DMS 273 treated with DMSO at 0.1 percent for 48 hours (cell line): Measurements from ENCODE around the gene SNCAIP.
"Not testable (repeated sequence)": the region's sequence is repeated elsewhere in the genome, so short reads cannot be mapped to it uniquely, and the experiment has no call there.

Source experiments
- DNase-seq: peaks from one replicate; lab custom pipeline; 2025; lab: John Stamatoyannopoulos, UW

The SNCAIP gene

DNA sequence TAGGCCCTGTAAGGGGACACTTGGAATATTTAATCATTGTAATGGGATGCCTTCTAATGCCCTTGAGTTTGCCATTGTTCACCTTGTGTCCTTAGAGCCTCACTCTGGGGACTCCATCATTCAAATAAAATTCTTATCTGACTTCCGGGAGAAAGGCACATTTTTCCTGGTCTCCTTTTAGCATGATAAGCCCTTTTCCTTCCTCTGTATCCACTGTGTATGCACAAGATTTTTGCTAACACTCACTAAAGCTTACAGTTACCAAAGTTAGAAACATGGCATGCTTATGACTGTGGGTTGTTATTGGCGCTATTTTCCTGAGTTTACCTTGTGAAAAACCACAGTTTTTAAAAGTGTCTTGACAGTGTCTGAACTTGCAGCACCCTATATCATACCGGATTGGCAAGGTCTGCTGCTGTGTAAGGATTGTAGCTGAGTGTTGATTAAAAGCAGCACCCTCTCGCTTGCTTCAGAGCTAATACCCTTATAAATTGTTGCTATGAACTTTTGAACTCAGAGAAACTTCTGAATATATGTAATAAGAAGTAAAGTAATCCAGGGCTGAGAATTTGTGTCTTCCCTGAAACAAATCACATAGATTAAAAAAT lies 46.4 kb downstream of the SNCAIP start:
- no peak for DNase-seq

DNA sequence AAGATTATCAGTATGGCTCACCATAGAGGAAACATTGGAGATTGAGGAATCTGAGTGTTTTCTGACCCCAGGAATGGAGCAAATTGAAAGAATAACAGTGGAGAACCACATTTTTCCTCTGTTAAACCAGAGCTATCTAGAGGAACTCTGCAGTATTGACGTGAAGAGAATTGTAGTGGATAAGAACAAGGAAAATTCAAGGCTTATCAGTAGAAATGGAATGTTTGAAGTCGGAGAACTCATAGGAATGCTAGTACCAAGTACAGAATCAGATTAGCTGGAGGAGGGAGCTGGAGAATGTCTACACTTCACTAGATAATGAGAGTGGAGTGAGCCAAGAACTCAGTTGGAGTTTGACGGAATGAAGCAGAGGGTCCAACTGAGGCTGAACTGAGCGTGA lies 50.3 kb downstream of the SNCAIP start:
- DNase-seq = no peak

DNA sequence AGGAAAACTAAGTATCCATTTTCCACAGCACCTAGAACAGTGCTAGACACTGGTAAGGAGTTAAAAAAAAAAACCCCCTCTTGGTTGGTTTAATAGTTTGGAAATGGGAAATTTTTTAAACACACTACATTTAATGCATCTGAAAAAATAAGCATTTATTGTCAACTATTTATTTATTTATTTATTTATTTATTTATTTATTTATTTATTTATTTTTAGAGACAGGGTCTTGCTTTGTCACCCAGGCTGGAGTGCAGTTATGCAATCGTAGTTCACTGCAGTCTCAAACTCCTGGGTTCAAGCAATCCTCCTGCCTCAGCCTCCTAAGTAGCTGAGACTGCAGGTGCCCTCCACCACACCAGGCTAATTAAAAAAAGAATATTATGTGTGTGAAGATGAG lies 51.6 kb downstream of the SNCAIP start:
- DNase-seq = no peak

DNA sequence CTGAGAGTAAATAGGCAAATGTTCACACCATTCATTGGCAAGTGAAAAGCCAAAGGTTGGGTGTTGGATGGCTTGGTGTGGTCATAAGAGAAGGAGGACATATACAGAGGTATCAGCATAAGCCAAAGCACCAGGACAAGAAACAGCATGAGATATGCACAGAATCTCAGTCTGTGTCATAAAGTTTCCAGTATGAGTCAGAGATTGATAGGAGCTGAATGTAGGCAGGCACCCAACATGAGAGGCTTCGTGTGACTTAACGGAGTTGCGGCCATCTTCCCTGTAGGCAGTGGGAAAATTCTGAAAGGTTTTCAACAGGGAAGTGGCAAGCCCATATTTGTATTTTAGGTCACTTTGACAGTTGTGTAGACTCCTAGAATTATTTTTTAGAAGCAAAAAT lies 54.5 kb downstream of the SNCAIP start:
- no peak for DNase-seq

DNA sequence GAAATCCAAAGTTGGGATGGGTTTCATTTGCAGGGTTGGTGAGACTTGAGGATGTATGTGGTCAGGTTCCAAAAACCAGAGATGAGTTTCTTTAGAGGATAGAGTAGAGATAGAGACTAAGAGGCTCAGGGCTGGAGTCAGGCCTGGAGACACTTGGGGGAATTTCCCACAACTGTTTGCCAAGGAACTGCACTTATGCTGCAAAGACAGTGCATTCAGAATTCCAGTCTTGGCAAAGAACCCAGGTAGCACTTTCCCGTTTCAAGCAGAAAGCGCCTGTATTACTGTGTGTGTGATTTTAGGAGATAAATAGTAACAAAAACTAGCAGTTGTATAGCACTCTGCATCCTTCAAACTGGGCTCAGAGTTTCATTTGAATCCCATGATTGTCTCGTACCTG lies 55.4 kb downstream of the SNCAIP start:
- DNase-seq = no peak

DNA sequence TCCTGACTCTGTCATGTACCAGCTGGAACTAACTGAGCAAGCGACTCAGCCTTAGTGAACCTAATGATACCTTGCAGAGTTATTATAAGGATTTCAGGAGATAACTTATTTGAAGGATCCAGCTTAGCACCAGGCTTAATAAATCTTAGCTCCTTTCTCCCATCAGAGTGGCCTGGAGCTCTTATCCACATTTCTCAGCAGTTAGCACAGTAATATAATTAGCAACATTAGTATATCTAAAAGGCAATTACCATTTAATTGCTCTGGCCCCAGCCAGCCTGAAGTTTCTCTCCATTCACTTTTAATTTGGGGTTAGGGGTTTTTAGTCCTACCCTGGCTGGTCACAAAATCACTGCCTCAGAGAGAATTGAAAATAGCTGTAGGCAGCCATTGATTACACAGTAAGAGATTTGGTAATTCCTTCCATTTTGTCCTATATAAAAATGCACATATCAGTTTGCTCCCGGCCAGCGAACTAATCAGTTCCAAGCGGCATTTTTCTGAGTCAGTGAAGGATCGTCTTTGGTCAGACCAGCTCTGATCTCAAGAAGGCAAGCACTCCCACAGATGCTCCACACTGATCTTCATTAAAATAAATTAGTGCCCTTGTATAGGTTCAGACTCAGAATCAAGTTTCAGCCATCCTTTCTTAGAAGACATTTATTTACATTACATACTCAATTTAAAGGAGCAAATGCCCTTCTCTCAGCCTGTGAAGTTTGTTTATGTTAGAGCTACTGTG lies 56.6 kb downstream of the SNCAIP start:
- DNase-seq = no peak

DNA sequence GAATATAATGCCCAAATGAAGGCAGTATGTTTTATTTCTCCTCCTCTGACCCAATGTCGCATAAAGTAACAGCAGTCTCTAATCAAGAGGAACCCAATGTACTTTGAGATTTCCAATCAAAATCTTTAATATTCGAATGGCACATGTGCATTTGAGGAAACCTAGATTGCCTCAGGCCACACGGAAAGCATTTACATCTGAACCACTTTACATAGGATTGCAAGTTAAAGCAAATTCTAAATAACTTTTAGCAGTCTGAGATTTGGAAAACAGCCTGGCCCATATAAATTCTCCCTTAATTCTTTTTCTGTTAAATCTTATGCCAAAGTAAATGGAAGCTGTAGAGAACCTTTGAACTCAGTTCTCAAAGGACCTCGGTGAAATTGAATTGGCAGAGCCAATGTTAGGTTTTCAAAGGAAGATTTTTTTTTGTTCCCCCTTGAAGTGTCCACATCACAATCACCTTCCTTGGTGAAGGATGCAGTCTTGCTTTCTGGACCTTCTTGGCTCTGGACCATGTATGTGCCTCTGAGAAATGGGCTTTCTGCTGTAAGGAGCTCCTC lies 57.3 kb downstream of the SNCAIP start:
- no peak for DNase-seq

DNA sequence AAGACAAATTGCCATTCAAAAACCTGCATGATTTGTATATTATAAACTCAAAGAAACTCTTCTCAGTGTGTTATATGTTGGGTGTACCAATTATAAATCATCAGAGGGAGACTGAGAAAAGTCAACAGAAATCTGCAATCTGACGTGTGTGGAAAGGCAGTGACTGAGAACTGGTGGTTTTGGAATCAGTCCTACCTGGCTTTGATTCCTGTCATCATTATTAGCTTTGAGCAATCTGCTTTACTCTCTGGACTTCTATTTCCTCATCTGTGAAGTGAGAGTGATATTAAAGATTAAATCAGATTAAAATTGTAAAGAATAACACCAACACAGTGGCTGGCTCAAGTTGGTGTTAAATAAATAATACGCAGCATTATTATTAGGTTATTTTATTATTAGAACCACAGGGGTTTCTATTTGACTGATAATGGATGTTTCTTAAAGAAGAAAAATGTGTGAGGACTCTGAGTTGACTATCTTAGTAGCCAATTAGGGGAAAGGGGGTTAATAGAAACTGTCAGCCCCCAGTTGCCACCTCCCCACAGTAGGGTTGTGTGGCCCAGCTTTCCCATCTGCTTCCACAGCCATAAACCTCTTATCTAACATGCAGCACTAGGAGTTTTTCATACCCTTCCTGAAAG lies 59.6 kb downstream of the SNCAIP start:
- DNase-seq = no peak

DNA sequence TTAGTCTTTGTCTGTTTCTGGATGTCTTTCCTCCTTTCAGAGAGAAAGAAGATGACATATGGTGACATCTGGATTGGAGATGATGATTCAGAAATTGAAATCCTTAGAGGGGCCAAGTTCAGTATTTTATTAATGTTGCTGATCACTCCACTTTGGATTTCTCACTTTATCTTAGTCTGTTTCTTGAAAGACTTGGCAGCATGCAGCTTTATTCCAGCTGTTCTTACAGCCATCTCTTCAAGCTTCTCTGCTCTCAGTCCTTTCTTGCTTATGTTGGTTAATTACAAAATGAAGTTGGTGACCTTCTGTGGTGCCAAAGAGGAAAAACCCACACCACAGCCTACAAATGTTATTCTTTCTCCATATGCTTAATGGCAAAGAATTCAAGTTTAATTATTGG lies 62.1 kb downstream of the SNCAIP start:
- no peak for DNase-seq

DNA sequence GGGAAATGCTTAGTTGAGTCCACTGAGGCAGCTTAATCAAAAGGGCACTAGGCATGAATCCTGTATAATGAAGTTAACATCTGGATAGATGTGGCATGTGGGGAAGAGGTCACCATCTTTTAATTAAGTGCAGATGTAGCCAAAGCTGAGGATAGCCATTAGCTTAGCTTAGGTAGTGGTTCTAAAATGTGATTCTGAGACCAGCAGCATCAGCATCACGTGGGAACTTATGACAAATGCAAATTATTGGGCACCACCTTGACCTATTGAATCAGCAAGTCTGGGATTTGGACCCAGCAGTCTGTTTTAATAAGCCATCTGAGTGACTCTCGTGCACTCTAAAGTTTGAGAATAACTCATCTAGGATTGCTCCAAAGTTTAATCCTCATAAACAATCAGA lies 63.8 kb downstream of the SNCAIP start:
- DNase-seq = no peak

DNA sequence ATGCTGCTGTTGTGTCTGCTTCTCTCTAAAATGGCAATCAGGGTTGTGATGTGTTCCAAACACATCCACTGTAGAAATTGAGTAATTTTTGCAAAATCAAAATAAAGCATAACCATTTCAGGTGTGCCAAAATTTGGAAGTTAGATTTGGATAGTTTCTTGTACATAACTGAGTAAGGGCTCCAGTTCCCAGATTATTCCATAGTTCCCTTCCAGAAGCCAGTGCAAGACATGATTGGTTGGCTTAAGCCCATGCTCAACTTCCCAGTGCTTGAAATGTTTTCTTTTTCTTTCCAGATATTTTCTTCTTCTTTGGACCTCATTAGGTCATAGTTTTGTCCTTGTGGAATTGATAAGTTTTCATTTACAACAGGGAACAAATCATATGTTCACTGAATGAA lies 64.2 kb downstream of the SNCAIP start:
- DNase-seq = no peak

DNA sequence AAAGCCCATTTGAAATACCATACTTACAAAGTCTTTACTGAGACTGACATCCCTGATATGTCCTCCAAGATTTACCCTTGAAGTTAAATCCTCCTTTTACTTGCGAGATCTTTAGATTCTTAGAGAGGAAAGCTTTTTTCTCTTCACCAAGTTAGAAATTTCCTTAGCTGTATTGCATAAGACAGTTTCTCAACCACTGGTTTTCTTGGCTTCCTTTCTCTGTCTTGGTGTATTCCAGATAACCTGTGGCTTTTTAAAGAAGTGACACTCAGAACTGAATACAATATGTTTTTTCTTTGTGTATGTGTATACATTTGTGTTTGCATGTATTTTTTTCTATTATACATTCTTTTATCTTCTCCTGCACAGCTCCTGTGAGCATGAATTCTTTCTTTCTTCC lies 65.0 kb downstream of the SNCAIP start:
- no peak for DNase-seq

DNA sequence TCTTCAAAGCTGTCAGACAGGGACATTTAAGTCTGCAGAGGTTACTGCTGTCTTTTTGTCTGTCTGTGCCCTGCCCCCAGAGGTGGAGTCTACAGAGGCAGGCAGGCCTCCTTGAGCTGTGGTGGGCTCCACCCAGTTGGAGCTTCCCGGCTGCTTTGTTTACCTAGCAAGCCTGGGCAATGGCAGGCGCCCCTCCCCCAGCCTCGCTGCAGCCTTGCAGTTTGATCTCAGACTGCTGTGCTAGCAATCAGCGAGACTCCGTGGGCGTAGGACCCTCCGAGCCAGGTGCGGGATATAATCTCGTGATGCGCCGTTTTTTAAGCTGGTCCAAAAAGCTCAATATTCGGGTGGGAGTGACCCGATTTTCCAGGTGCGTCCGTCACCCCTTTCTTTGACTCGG lies 70.9 kb downstream of the SNCAIP start:
- not testable (repeated sequence) for DNase-seq

DNA sequence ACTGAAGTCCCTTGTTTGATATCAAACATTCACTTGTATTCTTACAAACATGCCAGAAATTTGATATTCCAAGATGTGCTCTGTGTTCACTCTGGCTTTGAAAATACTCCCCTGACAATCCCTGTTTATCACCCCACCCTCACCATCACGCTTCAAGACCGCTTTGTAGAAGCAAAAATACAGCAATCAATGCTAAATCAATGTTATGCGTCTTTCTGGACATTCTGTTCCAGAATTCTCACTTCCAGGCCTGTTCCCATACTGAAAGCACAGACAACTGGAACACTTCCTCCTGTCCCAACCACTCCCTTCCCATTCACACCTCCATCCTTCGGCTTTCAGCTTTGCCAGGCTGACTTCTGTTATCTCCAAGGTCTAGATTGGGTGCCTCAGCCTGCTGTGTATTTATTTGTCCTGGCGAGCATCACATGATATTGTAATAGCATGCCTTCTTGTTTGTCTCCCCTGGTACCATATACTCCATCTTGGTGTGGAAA lies 72.8 kb downstream of the SNCAIP start:
- no peak for DNase-seq

DNA sequence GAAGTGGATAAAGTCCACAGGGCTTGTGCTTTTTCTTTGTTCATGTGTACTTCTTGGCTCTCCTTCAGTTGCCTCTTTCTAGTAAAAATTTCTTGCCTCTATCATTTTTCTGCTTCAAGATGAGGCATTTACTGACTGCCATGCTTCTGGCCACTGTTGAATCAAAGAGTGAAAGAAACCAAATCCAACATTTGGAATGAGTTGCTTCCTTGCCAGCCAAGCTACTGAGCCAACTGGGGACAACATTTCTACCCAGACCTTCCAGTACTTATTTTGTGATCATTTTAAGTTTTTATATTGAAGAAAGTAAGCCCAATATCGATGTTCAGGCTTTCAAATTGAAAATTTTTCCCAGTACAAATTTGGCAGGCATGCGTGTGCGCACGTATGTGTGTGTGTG lies 73.2 kb downstream of the SNCAIP start:
- DNase-seq = no peak

DNA sequence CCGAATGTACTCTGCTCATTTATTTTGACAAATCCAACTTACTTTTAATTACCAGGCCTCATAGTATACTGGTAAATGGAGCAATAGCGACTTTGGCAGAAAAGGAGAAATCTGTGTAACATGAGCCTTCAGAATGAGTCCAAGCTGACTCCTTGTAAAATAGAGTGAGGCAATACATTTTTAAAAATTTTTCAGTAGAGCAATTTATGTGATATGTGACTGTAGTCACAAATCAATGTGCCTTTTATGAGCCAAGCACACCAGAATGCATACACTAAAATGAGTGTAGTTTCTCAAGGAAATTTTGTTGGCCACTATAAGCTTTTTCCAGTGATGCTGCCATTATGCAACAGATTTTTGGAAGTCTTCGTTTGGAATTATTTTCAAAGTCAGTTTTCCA lies 73.8 kb downstream of the SNCAIP start:
- DNase-seq = no peak

DNA sequence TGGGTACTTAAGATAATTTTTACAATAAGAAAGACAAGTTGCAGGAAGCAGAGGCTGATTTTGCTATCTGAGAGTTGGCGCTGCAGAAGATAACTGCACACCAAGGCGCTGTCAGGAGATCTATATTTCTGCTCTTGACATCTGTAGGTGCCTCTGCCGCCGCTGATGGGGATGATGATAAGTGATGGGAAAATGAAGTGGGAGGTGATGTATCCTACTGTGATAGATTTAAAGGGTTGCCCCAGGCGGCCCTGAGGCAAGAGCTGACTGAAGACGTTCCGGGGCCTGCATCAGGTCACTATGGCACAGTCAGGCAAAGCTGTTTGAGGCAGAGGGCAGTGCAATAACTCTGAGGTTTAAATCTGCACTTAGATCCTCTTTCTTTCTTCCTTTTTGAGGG lies 78.1 kb downstream of the SNCAIP start:
- DNase-seq = no peak

DNA sequence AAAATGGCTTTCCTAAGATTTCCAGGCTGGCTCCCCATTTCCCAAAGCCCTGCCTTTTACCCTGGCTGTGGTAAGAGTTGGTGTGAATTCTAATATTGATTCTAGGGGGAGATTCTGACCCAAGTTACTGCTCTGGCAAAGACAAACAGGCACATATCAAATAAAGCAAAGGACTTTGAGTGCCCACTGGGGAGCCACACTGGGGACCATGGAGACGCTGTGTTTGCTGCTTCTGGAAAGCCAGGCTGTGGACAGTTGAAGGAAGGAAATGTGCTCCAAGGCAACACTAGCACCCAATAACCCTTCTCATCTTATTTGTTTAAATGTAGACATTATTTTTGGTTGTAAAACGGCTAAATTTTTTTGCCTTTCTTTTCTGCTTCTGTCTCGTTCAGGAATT lies 78.7 kb downstream of the SNCAIP start:
- no peak for DNase-seq

DNA sequence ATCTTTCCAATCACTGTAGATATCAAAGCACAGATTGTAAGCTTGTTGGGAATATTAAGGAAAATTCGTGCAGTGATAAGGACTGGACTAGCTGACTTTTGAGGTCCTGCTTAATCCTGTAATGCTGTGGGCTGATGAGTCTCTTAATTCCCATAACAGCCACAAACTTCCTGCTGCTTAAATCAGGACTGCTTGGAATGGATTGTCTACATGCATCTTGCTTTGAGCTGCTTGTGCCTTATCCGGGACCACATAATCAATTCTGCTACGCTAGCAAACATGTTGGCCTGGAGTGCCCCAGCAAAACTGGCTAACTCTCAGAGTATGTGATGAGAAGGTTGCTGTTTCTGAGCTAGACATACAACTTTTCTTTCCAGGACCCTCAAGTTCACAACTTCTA lies 79.6 kb downstream of the SNCAIP start:
- no peak for DNase-seq

DNA sequence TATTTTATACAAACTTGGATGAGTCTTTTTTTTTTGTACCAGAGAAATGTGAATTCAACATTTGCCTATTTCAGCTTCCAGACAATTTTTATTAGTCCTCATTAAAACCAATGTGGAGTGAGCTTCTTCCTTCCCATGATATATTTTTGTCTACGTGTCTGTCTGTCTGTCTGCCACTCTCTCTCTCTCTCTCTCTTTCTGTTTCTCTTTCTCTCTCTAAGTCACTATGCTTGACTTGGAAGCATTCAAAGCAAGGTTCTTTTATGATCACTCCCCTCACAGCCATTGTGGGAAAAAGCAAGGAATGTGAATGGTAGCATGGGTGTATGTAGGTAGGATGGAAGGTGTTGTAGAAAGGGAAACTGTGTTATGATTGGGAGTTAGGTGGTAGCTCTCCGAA lies 80.2 kb downstream of the SNCAIP start:
- no peak for DNase-seq

DNA sequence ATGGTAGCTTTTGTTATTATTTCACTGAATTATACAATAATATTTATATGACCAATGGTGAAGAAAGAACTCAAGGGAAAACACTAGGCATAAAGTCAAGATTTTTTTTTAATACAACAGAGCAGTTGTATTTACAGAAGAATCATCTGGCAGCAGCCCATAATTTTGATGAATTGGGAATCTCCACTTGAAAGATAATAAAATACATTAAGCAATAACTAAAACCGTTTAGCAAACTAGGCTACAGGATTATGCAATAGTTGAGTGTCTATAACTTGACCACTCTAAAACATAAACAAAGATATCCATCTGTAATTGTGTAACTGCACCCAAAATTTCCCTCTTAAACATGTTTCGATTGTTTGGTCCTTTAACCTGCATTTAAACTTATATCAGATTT lies 80.8 kb downstream of the SNCAIP start:
- DNase-seq = no peak

DNA sequence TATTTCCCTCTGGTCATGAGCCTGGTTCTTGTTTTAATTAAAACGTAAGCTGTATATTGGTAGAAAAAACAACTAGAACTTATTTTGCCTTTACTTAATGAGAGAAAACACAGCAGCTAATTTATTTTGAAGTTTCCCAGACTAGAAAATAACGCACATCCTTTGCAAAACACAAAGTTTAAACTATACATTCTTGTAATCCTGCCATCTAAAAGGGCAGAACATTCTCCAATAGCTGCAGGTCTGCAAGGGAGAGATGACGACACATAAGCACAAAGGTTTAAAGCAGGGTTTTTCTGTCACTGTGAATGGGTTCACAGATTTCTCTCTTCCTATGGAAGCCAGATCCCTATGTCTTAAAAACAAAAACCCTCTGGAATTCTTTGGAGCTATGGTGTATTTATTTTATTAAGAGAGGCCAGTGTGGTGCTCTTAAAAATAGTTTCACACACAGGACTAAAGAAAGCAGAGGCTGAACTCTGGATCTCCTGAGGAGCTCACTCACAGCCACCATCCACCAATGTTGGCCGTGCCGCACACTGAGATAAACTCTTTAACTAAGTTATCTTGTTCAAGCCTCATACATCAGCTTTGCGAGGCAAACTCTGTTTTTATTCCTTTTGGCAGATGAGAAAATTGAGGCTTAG lies 82.4 kb downstream of the SNCAIP start:
- no peak for DNase-seq

DNA sequence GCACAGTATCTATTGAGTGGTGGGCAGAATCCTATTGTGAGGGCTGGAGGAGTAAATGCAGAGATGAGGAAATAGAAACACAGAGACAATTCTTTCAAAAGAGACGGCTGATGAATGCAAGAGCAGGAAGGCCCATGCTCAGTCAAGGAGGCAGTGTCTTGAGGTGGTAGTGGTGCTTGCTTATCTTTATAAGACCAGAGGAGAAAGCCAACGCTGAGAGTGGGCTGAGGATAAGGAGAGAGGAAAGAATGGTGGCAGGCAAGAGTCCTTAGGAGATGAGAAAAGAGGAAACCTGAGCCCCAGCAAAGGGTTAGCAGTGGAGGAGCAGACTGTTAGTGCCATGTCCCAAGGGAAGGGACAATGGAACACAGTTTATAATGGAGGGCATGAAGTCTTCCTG lies 86.0 kb downstream of the SNCAIP start:
- no peak for DNase-seq
